SU-DHL-6 (cell line): Measurements from ENCODE around the gene MRPS14.

ENCODE experiments used
- H2AFZ ChIP-seq: fragments of 200-600 bp; sonication (generic); 2 replicates; pipeline ENCODE4 v1.6.1; 2014; ENCODE audit warnings: low read depth, mild to moderate bottlenecking, moderate library complexity, mixed read lengths, antibody characterized with exemption, low read length; ENCODE audit not compliant: severe bottlenecking
- H3F3A ChIP-seq: fragments of 200-600 bp; shearing (Covaris generic); 2 replicates; pipeline ENCODE4 v1.6.0; 2016; ENCODE audit warnings: antibody characterized with exemption, mild to moderate bottlenecking; ENCODE audit not compliant: insufficient read depth
- H3K27ac ChIP-seq: fragments of 200-600 bp; sonication (generic); 2 replicates; pipeline ENCODE4 v1.5.1; 2016; ENCODE audit warnings: low read depth, mild to moderate bottlenecking, low read length, moderate library complexity, mixed read lengths
- H3K27me3 ChIP-seq: fragments of 200-600 bp; sonication (generic), shearing (Covaris generic); 2 replicates; pipeline ENCODE4 v1.6.0; 2014; ENCODE audit warnings: mild to moderate bottlenecking, low read length
- H3K36me3 ChIP-seq: fragments of 200-600 bp; sonication (generic); 2 replicates; pipeline ENCODE4 v1.6.1; 2014; ENCODE audit warnings: mild to moderate bottlenecking, low read length, mixed read lengths
- H3K4me2 ChIP-seq: fragments of 300-600, 200-600 bp; shearing (Covaris generic), sonication (generic); 2 replicates; pipeline ENCODE4 v1.6.0; 2014; ENCODE audit warnings: low read length, low read depth, mild to moderate bottlenecking; ENCODE audit not compliant: poor library complexity, severe bottlenecking
- H3K4me3 ChIP-seq: fragments of 200-600 bp; sonication (generic); 2 replicates; pipeline ENCODE4 v1.5.1; 2014; ENCODE audit warnings: antibody characterized with exemption, low read length, mild to moderate bottlenecking, mixed read lengths; ENCODE audit not compliant: insufficient read depth, poor library complexity, severe bottlenecking
- H3K79me2 ChIP-seq: fragments of 200-600 bp; sonication (generic); 2 replicates; pipeline ENCODE4 v1.6.1; 2014; ENCODE audit warnings: mild to moderate bottlenecking, low read length, moderate library complexity; ENCODE audit not compliant: insufficient read depth
- H3K9ac ChIP-seq: fragments of 200-600 bp; sonication (generic); 2 replicates; pipeline ENCODE4 v1.7.0; 2014; ENCODE audit warnings: mild to moderate bottlenecking, low read length
- H3K9me2 ChIP-seq: fragments of 200-600 bp; sonication (generic); replicated peaks from 2 replicates; pipeline ENCODE4 v1.6.1; 2014; ENCODE audit warnings: low read length; ENCODE audit not compliant: insufficient read depth
- H3K9me3 ChIP-seq: fragments of 200-600 bp; sonication (generic); 2 replicates; pipeline ENCODE4 v1.6.1; 2014; ENCODE audit warnings: low read length, mixed read lengths; ENCODE audit not compliant: insufficient read depth
- H4K20me1 ChIP-seq: fragments of 200-600 bp; sonication (generic); 2 replicates; pipeline ENCODE4 v1.6.1; 2014; ENCODE audit warnings: low read depth, mild to moderate bottlenecking, antibody characterized with exemption, low read length, moderate library complexity, mixed read lengths
- EZH2phosphoT487 ChIP-seq: fragments of 200-600 bp; sonication (generic), shearing (Covaris generic); conservative IDR thresholded peaks from 2 replicates; pipeline ENCODE4 v1.6.1; 2018; ENCODE audit warnings: mild to moderate bottlenecking, antibody characterized with exemption, low read length, moderate library complexity, mixed read lengths
- TF ChIP-seq, protein P1 (sequence below): fragments of 200-600 bp; sonication (generic); IDR thresholded peaks from one replicate; pipeline ENCODE4 v1.5.1; 2017; ENCODE audit warnings: antibody characterized with exemption, mild to moderate bottlenecking, low read length, moderate library complexity; ENCODE audit not compliant: insufficient read depth, poor library complexity, severe bottlenecking

The MRPS14 gene

DNA sequence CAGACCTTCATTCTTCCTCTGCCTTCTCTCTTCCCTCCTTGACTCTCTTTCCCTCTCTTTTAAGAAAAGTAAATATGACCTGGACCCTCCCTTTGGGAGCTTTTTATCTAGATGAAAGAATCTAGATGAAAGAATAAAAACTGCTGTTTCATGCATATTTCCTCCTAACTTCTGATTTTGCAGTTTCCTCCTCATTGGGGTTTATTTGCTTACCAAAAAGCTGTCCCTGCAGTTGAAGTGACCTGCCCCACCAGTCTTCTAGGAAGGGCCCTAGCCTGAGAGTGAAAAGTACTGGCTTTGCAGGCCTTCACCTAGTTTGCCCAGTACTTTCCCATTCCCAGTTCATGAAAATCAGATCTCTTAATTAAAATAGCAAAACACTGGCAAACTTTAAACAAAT, 51.8 kb downstream of the MRPS14 start:
- Histone ChIP-seq H3K4me2 (no peak overlapping the region), H3K36me3 (peaks cover 11% of the 10 kb centered on the region; the same call in 1 of the 2 replicates), H3K9me2 (no peaks in the 10 kb centered on the region), H3K4me3 (no peak overlapping the region), H3K27ac (no peak overlapping the region), H3K9me3 (no peaks in the 10 kb centered on the region), H3K9ac (no peak overlapping the region), H3F3A (peaks cover 10% of the 10 kb centered on the region), H3K79me2 (no peaks in the 10 kb centered on the region), H3K27me3 (no peaks in the 10 kb centered on the region), H4K20me1 (no peaks in the 10 kb centered on the region), H2AFZ (no peak overlapping the region)
- TF ChIP-seq, protein P1, sequence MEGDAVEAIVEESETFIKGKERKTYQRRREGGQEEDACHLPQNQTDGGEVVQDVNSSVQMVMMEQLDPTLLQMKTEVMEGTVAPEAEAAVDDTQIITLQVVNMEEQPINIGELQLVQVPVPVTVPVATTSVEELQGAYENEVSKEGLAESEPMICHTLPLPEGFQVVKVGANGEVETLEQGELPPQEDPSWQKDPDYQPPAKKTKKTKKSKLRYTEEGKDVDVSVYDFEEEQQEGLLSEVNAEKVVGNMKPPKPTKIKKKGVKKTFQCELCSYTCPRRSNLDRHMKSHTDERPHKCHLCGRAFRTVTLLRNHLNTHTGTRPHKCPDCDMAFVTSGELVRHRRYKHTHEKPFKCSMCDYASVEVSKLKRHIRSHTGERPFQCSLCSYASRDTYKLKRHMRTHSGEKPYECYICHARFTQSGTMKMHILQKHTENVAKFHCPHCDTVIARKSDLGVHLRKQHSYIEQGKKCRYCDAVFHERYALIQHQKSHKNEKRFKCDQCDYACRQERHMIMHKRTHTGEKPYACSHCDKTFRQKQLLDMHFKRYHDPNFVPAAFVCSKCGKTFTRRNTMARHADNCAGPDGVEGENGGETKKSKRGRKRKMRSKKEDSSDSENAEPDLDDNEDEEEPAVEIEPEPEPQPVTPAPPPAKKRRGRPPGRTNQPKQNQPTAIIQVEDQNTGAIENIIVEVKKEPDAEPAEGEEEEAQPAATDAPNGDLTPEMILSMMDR = no peak
- no peak for TF ChIP-seq EZH2phosphoT487

GRCh38 chr1:174969977-174970376, 53.2 kb downstream of the MRPS14 start:
- H3F3A ChIP-seq = peaks cover 10% of the 10 kb centered on the region
- TF ChIP-seq EZH2phosphoT487 = no peak
- TF ChIP-seq, protein P1 = no peak
- H3K36me3 ChIP-seq = peaks cover 6% of the 10 kb centered on the region; the same call in 1 of the 2 replicates
- no peaks in the 10 kb centered on the region for H3K79me2 ChIP-seq
- H3K4me3 ChIP-seq = no peak overlapping the region
- H3K9ac ChIP-seq = no peak overlapping the region
- no peaks in the 10 kb centered on the region for H4K20me1 ChIP-seq
- no peak overlapping the region for H3K4me2 ChIP-seq
- H3K27ac ChIP-seq = no peak overlapping the region
- no peaks in the 10 kb centered on the region for H3K9me2 ChIP-seq
- no peaks in the 10 kb centered on the region for H3K9me3 ChIP-seq
- H3K27me3 ChIP-seq = no peaks in the 10 kb centered on the region
- no peak overlapping the region for H2AFZ ChIP-seq

DNA sequence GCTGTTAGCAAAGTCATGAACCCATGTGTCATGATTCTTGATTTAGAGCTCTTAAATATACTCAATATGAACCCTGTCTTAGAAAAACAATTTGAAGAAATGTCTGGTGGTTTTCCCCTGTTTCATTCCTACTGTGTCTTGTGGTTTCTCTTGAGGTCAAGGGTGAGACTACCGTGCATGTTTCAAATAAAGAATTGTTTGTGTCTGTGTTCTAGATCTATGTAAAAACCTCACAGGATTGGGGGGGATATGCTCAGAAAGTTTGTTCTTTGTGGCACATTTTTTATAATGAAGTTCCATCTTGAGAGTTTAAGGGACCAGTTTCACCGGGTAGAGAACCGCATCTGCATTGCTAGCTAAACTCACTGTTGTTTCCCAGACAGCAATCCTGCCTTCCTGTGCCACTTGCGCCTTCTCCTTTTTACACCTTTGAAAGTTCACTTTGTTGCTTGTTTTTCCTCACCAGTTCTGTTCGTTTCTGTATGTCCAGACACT, 54.4 kb downstream of the MRPS14 start:
- TF ChIP-seq EZH2phosphoT487 = no peak
- TF ChIP-seq, protein P1 = no peak
- Histone ChIP-seq H4K20me1 (no peaks in the 10 kb centered on the region), H2AFZ (no peak overlapping the region), H3K27ac (peak overlapping the region; percentile 71), H3K79me2 (no peaks in the 10 kb centered on the region), H3K9me3 (no peaks in the 10 kb centered on the region), H3K9ac (no peak overlapping the region), H3K36me3 (peaks cover 6% of the 10 kb centered on the region; the same call in 1 of the 2 replicates), H3K27me3 (no peaks in the 10 kb centered on the region), H3K4me3 (no peak overlapping the region), H3F3A (peaks cover 21% of the 10 kb centered on the region), H3K4me2 (peak overlapping the region; percentile 51), H3K9me2 (no peaks in the 10 kb centered on the region)
